H1 (cell line): ENCODE measurements around the gene POLR3A. TPM values are rescaled to one million over a fixed set of nuclear protein-coding genes. Genes with fewer than 3 reads are reported as not detected.

Source experiments
- CHD7 ChIP-seq: fragments of 300-600 bp; sonication (generic); IDR thresholded peaks from 2 replicates; pipeline ENCODE4 v1.7.1; 2012; ENCODE audit warnings: low read length, moderate library complexity, mild to moderate bottlenecking, inconsistent platforms; ENCODE audit not compliant: insufficient replicate concordance
- E2F6 ChIP-seq: IDR thresholded peaks from 2 replicates; pipeline ENCODE4 v1.6.1; 2012; ENCODE audit warnings: inconsistent platforms
- POLR2A ChIP-seq, 2 experiments: IDR thresholded peaks; 1 replicate in 1 of 2; 2 replicates in 1 of 2; pipeline ENCODE4 v1.6.1; 2011; ENCODE audit warnings: low read depth in 2 of 2, low read length in 2 of 2, mild to moderate bottlenecking in 2 of 2; ENCODE audit errors: control extremely low read depth in 1 of 2
- POLR2AphosphoS5 ChIP-seq: IDR thresholded peaks from 2 replicates; pipeline ENCODE4 v1.6.1; 2011; ENCODE audit warnings: low read depth, low read length
- SIRT6 ChIP-seq: IDR thresholded peaks from one replicate; pipeline ENCODE4 v1.7.1; 2012; ENCODE audit warnings: low read length, inconsistent platforms
- polyA plus RNA-seq, 7 experiments: library from polyadenylated mRNA; depleted of rRNA in 3 of 7; stranded (reverse) in 5 of 7; unstranded in 2 of 7; fragments of >200 nt in 5 of 7; fragments of 200-250 nt in 2 of 7; gene quantifications; 1 replicate in 5 of 7; 2 replicates in 1 of 7; 4 replicates in 1 of 7; pipeline versions ENCODE4 v1.2.1 to v1.2.3, GENCODE V29; 2011 to 2013; ENCODE audit warnings: missing spikeins in 2 of 7, mixed read lengths in 2 of 7
- total RNA-seq: library from RNA; stranded (reverse); fragmentation: NEBNext Ultra II Directional; extraction: Animal tissue kit (Norgen Biotek cat#: 25700); gene quantifications from 2 replicates; pipeline ENCODE4 v1.2.1, GENCODE V29; 2021

Gene POLR3A
- total and polyA plus RNA-seq, 2 of the 8 experiments (the other 6 are each of a cell fraction or from before 2014, with no cell fraction given): 11.3 to 38.6 TPM

- TF ChIP-seq CHD7: peak; percentile 62
- TF ChIP-seq POLR2AphosphoS5: peak; percentile 93
- no peak for TF ChIP-seq E2F6
- TF ChIP-seq SIRT6: no peak
- peak; percentile 55 to 78 for TF ChIP-seq POLR2A (IDR thresholded peaks at IDR 0.05; ENCODE audit: control extremely low read depth in 1 of 2, low read depth in 2 of 2, low read length in 2 of 2)
Observed at GRCh38 chr10:78041170-78042057, 12.1 kb upstream of the POLR3A start (continued).
